ENCODE measurements around the gene DNAAF5. TPM values are rescaled to one million over a fixed set of nuclear protein-coding genes. Genes with fewer than 3 reads are reported as not detected.

Gene DNAAF5
- total and polyA plus RNA-seq, 2 of the 4 experiments (the other 2 are of a cell fraction): 12.4 to 32.6 TPM

DNA sequence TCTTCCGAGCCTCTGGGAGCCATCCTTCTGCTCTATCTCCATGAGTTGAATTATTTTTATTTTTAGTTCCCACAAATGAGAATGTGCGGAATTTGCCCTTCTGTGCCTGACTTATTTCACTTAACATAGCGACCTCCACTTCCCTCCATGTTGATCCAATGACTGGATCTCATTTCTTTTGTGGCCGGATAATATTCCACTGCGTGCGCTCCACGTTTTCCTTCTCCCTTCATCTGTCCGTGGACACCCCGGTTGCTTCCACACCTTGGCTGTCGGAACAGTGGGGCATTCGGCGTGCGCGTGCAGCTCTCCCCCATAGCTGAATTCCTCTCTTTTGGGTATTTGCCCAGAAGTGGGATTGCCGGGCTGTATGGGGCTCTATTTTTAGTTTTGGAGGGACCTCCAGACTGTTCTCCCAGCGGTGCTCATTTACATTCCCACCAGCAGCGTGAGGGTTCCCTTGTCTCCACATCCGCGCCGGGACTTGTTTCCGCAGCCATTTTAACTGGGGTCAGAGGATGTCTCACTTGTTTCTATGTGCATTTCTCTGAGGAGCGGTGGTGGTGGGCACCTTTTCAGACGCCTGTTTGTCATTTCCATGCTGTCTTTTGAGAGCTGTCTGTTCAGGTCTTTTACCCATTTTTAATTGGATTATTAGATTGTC lies 54.8 kb downstream of the DNAAF5 start:
- Histone ChIP-seq H2AFZ (replicated peaks; ENCODE audit: low read length, poor library complexity) (no peak overlapping the region), H4K5ac (ENCODE audit: low read depth, low read length) (no peak overlapping the region), H3K4me2 (ENCODE audit: low read depth, low read length) (no peak overlapping the region), H3K23ac (ENCODE audit: low read depth, low read length) (no peak overlapping the region), H3K4me1 (ENCODE audit: control insufficient read depth, insufficient read depth, low read length) (peaks cover 11% of the 10 kb centered on the region), H3K9me1 (ENCODE audit: insufficient read depth, low read length) (peaks cover 3% of the 10 kb centered on the region; the same call in 1 of the 2 replicates), H3K27ac (ENCODE audit: insufficient read depth, low read length) (no peak overlapping the region), H2AK5ac (ENCODE audit: low read depth, low read length) (no peak overlapping the region), H2BK20ac (ENCODE audit: low read depth, low read length) (no peak overlapping the region), H2BK120ac (ENCODE audit: low read depth, low read length) (no peak overlapping the region), H4K91ac (ENCODE audit: insufficient read depth, low read depth, low read length) (no peak overlapping the region), H3K36me3 (ENCODE audit: control insufficient read depth, insufficient read depth, low read length) (peaks cover 39% of the 10 kb centered on the region), H4K20me1 (ENCODE audit: insufficient read depth, low read length) (no peaks in the 10 kb centered on the region; the same call in 1 of the 2 replicates), H3K27me3 (ENCODE audit: control insufficient read depth, insufficient read depth, low read length) (no peaks in the 10 kb centered on the region), H2BK5ac (ENCODE audit: low read depth, low read length, poor library complexity, severe bottlenecking) (no peak overlapping the region), H4K8ac (ENCODE audit: low read depth in 2 of 2, low read length in 2 of 2) (no peak overlapping the region), H3K18ac (ENCODE audit: low read depth, low read length) (no peak overlapping the region), H3K9me3 (ENCODE audit: control insufficient read depth, insufficient read depth, low read length) (no peaks in the 10 kb centered on the region), H2AK9ac (replicated peaks; ENCODE audit: low read depth, low read length, poor library complexity) (no peak overlapping the region), H3K56ac (ENCODE audit: extremely low read depth, insufficient read depth, low read length) (no peak overlapping the region), H3K4ac (ENCODE audit: low read depth, low read length) (no peak overlapping the region), H3K4me3 (ENCODE audit: insufficient read depth, low read depth, low read length) (no peak overlapping the region), H3K79me1 (ENCODE audit: low read depth in 1 of 2, low read length in 2 of 2) (no peaks in the 10 kb centered on the region), H3K14ac (replicated peaks; ENCODE audit: low read depth, low read length) (no peak overlapping the region), H2BK15ac (ENCODE audit: low read depth, low read length) (no peak overlapping the region), H3K9ac (ENCODE audit: low read depth, low read length) (no peak overlapping the region)
- no peak for DNase-seq
- ATAC-seq (ENCODE audit: low read depth): no peak
- no TSS peak for BruUV-seq (replicated peaks)
- no peak for TF ChIP-seq RFX5 (IDR thresholded peaks at IDR 0.05; ENCODE audit: low read depth, low read length)
- TF ChIP-seq RCOR1 (IDR thresholded peaks at IDR 0.05; ENCODE audit: insufficient replicate concordance, low read length): no peak
- no peak for TF ChIP-seq MXI1 (IDR thresholded peaks at IDR 0.05; ENCODE audit: borderline replicate concordance, low read depth, low read length)
- no peak for TF ChIP-seq FOS (IDR thresholded peaks at IDR 0.05; ENCODE audit: low read depth, low read length)
- TF ChIP-seq SMC3 (IDR thresholded peaks at IDR 0.05; ENCODE audit: low read depth, low read length): no peak
- TF ChIP-seq, protein P1, sequence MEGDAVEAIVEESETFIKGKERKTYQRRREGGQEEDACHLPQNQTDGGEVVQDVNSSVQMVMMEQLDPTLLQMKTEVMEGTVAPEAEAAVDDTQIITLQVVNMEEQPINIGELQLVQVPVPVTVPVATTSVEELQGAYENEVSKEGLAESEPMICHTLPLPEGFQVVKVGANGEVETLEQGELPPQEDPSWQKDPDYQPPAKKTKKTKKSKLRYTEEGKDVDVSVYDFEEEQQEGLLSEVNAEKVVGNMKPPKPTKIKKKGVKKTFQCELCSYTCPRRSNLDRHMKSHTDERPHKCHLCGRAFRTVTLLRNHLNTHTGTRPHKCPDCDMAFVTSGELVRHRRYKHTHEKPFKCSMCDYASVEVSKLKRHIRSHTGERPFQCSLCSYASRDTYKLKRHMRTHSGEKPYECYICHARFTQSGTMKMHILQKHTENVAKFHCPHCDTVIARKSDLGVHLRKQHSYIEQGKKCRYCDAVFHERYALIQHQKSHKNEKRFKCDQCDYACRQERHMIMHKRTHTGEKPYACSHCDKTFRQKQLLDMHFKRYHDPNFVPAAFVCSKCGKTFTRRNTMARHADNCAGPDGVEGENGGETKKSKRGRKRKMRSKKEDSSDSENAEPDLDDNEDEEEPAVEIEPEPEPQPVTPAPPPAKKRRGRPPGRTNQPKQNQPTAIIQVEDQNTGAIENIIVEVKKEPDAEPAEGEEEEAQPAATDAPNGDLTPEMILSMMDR (conservative IDR thresholded peaks at IDR 0.05; ENCODE audit: low read depth, low read length): no peak
- TF ChIP-seq CHD1 (IDR thresholded peaks at IDR 0.05; ENCODE audit: low read depth, low read length): no peak
- TF ChIP-seq MAZ (IDR thresholded peaks at IDR 0.05; ENCODE audit: borderline replicate concordance, low read depth, low read length): no peak
- no peak for TF ChIP-seq RAD21 (IDR thresholded peaks at IDR 0.05; ENCODE audit: low read length)
- TF ChIP-seq, protein P2, sequence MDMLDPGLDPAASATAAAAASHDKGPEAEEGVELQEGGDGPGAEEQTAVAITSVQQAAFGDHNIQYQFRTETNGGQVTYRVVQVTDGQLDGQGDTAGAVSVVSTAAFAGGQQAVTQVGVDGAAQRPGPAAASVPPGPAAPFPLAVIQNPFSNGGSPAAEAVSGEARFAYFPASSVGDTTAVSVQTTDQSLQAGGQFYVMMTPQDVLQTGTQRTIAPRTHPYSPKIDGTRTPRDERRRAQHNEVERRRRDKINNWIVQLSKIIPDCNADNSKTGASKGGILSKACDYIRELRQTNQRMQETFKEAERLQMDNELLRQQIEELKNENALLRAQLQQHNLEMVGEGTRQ (IDR thresholded peaks at IDR 0.05; ENCODE audit: low read depth, low read length): no peak
- dilution Hi-C loops (cut with HindIII; ENCODE audit: low sequenced_read_pairs, unreplicated experiment): no loop called here
- intact Hi-C loops (cut with micrococcal nuclease): no loop called here
- ChIA-PET POLR2A (ENCODE audit: unreplicated experiment) (no interaction called here), CTCF (interaction anchor here (0.9 kb wide), 1 partner anchor 92 kb away, joined by 3 read pairs; no protein-coding TSS in a partner anchor)
- 89% methylated on average over 2 of the region's 23 CpGs; no CpG with 5 or more reads in 1 of the 2 experiments for WGBS, 2 experiments (ENCODE audit: extremely low coverage in 2 of 2, insufficient read length in 1 of 2)
- in situ Hi-C loops (cut with MboI; ENCODE audit: low sequenced_read_pairs): no loop called here
